Measurements from ENCODE around the gene DHRS3. TPM values are rescaled to one million over a fixed set of nuclear protein-coding genes. Genes with fewer than 3 reads are reported as not detected.
"Not testable (repeated sequence)": the region's sequence is repeated elsewhere in the genome, so short reads cannot be mapped to it uniquely, and the experiment has no call there.

The DHRS3 gene
- total RNA-seq, 1 donor from 2014 or later, result 63.7 TPM

DNA sequence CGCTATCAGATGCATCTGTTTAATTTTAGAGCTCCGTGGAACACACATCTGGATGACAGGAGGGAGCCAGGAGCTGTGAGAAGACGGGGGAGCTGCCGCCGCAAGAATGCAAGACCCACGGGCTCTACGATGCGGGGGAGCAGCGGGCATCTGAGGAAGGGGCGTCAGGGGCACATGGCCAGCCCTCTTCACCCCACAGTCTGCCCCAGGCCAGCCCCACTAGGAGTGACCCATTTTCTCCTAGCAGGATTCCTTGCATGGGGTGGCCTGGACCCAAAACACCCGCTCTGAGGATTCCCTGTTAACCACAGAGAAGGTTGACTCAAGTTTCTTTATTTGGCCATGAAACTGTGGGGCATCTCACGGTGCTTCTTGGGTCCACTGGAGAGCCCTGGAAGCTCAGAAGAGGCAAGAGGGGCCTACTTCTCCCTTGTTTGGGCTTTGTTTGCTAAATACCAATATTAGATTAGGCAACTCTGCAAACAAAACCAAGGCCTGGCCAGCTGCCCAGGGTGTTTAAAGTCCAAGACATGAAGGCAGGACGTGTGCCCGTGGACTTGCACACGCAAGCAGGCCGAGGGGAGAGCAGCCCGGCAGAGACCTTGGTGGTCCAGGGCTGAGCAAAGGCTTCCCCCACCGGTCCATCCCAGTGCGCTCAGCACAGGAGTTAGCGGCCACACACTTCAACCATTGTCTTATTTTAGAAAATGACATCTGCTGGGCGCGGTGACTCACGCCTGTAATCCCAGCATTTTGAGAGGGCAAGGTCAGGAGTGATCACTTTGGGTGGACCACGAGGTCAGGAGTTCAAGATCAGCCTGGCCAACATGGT lies 89.8 kb downstream of the DHRS3 start:
- TF ChIP-seq, protein P1, sequence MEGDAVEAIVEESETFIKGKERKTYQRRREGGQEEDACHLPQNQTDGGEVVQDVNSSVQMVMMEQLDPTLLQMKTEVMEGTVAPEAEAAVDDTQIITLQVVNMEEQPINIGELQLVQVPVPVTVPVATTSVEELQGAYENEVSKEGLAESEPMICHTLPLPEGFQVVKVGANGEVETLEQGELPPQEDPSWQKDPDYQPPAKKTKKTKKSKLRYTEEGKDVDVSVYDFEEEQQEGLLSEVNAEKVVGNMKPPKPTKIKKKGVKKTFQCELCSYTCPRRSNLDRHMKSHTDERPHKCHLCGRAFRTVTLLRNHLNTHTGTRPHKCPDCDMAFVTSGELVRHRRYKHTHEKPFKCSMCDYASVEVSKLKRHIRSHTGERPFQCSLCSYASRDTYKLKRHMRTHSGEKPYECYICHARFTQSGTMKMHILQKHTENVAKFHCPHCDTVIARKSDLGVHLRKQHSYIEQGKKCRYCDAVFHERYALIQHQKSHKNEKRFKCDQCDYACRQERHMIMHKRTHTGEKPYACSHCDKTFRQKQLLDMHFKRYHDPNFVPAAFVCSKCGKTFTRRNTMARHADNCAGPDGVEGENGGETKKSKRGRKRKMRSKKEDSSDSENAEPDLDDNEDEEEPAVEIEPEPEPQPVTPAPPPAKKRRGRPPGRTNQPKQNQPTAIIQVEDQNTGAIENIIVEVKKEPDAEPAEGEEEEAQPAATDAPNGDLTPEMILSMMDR (IDR thresholded peaks at IDR 0.05; ENCODE audit: insufficient read depth, low read length, severe bottlenecking), result no peak
- Histone ChIP-seq H3K36me3 (ENCODE audit: control insufficient read depth, insufficient read depth, low read length) (no peaks in the 10 kb centered on the region), H3K4me3 (ENCODE audit: low read depth, low read length) (no peak overlapping the region), H3K27me3 (ENCODE audit: control insufficient read depth, insufficient read depth, low read length) (no peaks in the 10 kb centered on the region)
- no peak for FAIRE-seq
- peak; percentile 44 for DNase-seq (ENCODE audit: low read depth)

DNA sequence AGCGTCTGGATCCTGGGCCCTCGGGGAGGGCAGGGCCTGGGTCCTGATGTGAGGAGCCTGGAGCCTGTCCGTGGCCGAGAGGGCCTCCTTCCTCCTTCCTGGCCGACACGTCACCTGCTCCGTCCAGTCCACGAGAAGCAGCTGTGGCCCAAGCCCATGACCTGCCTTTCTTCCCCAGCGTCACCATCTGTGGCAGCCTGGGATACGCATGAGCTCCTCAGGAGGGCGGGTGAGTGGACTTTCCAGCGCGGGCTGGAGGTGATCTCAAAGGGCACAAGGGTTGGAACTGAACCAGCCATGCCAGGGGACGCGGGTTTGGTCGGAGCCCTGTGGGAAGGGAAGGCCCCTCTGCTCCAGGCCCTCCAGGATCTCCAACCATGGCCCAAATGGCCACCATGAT lies 90.4 kb downstream of the DHRS3 start:
- H3K27me3 ChIP-seq (ENCODE audit: control insufficient read depth, insufficient read depth, low read length), result no peaks in the 10 kb centered on the region
- H3K4me3 ChIP-seq (ENCODE audit: low read depth, low read length), result no peak overlapping the region
- H3K36me3 ChIP-seq (ENCODE audit: control insufficient read depth, insufficient read depth, low read length), result no peaks in the 10 kb centered on the region
- no peak for FAIRE-seq
- TF ChIP-seq, protein P1 (IDR thresholded peaks at IDR 0.05; ENCODE audit: insufficient read depth, low read length, severe bottlenecking), result no peak
- no peak for DNase-seq (ENCODE audit: low read depth)

DNA sequence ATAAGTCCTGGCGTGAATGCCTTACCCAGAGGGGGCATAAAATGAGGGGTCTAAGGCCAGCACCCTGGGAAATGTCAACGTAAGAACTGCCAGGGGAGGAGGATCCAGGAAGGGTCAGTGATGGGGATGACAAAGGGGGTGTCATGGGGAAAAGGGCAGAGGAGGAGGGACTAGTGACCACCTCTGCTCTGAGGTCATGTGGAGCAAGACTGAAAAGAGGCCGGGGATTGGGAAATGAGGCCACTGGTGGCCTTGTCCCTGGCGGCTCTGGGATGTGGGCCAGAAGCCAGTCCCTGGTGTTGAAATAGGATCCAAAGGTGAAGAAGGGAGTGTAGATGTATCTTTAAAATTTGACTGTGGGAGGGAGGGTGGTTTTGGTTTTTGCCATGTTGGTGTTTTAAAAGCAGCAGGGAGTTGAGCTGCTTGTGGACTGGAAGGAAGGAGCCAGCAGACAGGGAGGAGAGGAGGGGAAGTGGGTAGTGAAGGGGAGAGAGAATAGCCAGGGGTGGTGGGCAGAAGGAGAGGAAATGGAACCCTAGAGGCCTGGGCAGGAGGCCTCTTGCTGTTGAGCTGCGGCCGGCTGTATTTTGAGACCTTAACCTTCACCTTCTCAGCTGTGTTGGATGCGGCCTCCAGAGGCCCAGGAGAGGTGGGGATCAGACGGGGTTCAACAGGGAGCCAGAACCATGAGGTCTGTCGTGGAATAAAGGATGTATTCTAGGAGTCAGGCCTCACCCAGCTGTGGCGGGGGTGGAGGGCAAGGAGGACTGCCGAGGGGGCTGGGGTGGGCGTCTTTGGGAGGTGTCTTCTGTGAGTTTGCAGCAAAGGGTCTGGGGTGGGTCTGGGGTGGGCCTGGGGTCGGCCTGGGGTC lies 92.5 kb downstream of the DHRS3 start:
- Histone ChIP-seq H3K36me3 (ENCODE audit: control insufficient read depth, insufficient read depth, low read length) (no peaks in the 10 kb centered on the region), H3K4me3 (ENCODE audit: low read depth, low read length) (no peak overlapping the region), H3K27me3 (ENCODE audit: control insufficient read depth, insufficient read depth, low read length) (peaks cover 3% of the 10 kb centered on the region)
- FAIRE-seq, result no peak
- no peak for DNase-seq (ENCODE audit: low read depth)
- TF ChIP-seq, protein P1 (IDR thresholded peaks at IDR 0.05; ENCODE audit: insufficient read depth, low read length, severe bottlenecking), result no peak

DNA sequence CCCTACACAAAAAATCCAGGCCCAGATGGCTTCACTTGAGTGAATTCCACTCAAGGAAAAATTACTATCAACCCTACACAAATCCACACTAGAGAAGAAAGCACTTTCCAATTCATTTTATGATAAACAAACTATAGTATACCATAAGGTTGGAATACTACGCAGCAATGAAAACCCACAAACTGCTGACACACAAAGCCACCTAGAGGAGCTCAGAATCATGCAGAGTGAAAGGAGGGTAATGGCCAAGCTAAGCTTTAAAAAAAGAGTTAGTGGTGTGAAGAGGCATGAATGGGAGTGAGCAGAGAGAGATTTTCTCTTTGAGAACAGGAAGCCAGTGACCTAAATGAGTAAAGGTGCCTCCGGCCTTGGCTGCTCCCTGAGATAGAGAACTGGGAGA lies 93.7 kb downstream of the DHRS3 start:
- FAIRE-seq, result no peak

DNA sequence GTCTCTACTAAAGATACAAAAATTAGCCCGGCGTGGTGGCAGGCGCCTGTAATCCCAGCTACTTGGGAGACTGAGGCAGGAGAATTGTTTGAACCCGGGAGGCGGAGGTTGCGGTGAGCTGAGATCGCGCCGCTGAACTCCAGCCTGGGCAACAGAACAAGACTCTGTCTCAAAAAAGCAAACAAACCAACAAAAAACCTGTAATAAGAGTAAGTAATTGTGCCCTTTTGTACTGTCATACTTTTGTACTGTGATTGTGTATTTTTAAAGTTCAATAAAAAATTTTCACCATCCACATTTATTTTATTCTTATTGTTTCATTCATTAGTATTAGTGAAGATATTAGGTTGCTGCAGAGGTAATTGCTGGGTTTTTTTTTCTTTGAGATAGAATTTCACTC lies 95.2 kb downstream of the DHRS3 start:
- not testable (repeated sequence) for H3K4me3 ChIP-seq (ENCODE audit: low read depth, low read length); H3K27me3 ChIP-seq (ENCODE audit: control insufficient read depth, insufficient read depth, low read length); DNase-seq (ENCODE audit: low read depth); H3K36me3 ChIP-seq (ENCODE audit: control insufficient read depth, insufficient read depth, low read length); FAIRE-seq

More for the DNA sequence above, 93.7 kb downstream of the DHRS3 start:
- TF ChIP-seq, protein P1 (IDR thresholded peaks at IDR 0.05; ENCODE audit: insufficient read depth, low read length, severe bottlenecking), result no peak
- DNase-seq (ENCODE audit: low read depth), result no peak
- peaks cover 8% of the 10 kb centered on the region for H3K27me3 ChIP-seq (ENCODE audit: control insufficient read depth, insufficient read depth, low read length)
- no peaks in the 10 kb centered on the region for H3K36me3 ChIP-seq (ENCODE audit: control insufficient read depth, insufficient read depth, low read length)
- H3K4me3 ChIP-seq (ENCODE audit: low read depth, low read length), result no peak overlapping the region

DNA sequence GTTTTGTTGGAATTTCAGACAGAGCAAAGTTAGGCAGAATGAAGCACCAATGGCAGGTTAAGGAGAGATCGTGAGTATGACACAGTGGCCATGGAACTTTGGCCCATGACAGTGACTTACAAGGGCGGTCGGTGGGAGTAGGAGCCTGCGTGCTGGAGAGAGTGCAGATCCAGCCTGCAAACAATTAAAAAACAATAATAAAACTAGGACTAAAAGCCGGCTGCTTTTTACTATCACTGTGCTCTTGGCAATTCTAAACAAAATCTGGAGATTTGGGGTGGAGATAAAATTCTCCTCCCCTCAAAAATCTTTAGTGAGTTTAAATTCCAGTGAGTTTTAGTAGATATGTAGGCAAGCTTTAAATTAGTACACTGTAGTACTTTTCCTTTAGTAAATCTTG lies 96.9 kb downstream of the DHRS3 start:
- peak; percentile 23 for FAIRE-seq
- H3K4me3 ChIP-seq (ENCODE audit: low read depth, low read length), result no peak overlapping the region
- no peaks in the 10 kb centered on the region for H3K36me3 ChIP-seq (ENCODE audit: control insufficient read depth, insufficient read depth, low read length)
- peaks cover 8% of the 10 kb centered on the region for H3K27me3 ChIP-seq (ENCODE audit: control insufficient read depth, insufficient read depth, low read length)
- no peak for DNase-seq (ENCODE audit: low read depth)
- TF ChIP-seq, protein P1 (IDR thresholded peaks at IDR 0.05; ENCODE audit: insufficient read depth, low read length, severe bottlenecking), result no peak

All from bronchial epithelial cell (primary cell).